ENCODE results near the gene TOMM7. TPM values are rescaled to one million over a fixed set of nuclear protein-coding genes. Genes with fewer than 3 reads are reported as not detected.
A peak's percentile ranks its signal among the peaks of the same experiment; 100 is the strongest.
"Not testable (repeated sequence)": the region's sequence is repeated elsewhere in the genome, so short reads cannot be mapped to it uniquely, and the experiment has no call there.

Gene TOMM7
- total RNA-seq, 1 donor from 2014 or later = 111 TPM

DNA sequence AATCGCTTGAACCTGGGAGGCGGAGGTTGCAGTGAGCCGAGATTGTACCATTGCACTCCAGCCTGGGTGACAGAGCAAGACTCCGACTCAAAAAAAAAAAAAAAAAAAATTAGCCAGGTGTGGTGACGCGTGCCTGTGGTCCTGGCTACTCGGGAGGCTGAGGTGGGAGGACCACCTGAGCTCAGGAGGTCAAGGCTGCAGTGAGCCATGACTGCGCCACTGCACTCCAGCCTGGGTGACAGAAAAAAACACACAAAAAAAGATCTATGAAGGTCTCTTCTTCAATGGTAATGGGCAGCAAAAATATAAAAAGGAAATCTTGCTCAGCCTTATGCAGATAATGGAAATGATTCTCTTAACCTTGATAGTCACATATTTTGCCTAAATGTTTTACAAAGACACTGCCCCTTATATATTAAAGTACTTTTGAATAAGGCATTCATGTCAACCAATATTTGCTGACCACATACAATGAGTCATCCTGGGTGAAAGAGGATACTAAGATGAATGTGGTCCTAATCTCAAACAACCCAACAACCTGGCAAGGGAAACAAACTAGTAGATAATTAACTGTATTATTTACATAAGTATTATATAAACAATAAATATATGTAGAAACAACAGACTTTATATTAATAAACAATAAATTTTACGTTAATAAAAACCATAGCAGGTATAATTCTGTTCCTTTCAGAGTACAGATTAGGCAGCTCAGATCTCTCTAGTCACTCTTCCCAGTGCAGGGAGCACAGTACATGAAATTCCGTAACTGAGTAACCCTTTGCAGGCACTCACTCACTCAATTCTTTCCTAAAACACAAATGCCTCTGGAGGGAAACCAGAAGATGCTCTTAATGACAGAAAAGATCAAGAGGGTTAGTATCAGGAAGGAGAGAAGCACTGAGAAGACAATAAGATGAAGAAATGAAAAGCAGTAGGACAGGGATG, 8.1 kb downstream of the TOMM7 start:
- no peak for DNase-seq

DNA sequence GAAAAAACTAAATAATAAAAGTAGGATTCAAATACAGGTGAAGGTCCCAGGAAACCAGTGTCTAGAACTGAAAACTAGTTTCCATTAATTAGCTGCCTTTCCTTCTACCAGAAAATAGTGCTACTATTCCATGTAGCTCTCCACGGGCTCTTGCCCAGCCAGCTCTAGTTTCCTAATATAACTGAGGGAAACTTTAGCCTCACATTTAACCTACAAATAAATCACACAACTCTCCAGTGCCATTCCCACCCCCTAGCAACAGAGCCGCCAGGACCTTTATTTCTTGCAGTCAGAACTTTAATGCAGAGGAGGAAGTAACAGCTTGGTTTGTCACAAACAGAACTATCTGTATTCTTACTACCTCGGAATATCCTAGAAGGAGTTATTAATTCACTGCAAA, 10.3 kb downstream of the TOMM7 start:
- DNase-seq = no peak

DNA sequence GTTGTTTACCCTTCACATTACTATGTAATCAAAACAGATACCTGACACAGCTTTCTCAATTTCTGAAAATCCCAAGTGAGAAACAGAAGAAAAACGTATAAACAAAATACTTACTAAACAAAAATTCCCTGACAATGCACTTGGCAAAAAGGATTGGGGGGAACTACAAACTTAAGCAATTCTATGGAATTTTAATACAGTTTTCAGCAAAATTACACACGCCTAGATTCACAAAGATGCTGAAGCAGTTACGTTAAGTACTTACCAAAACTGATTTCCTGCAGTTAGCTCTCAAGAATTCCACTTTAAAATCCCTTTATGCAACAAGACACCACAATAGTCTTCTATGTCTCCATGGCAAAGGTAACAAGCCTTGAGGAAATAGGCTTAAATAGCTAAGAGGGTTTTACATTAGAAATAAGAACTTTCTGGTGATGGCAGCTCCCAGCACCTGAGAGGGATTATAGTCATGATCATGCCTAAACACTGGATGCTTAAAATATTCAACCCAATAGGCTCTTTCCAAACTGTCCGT, 10.8 kb downstream of the TOMM7 start:
- no peak for DNase-seq

DNA sequence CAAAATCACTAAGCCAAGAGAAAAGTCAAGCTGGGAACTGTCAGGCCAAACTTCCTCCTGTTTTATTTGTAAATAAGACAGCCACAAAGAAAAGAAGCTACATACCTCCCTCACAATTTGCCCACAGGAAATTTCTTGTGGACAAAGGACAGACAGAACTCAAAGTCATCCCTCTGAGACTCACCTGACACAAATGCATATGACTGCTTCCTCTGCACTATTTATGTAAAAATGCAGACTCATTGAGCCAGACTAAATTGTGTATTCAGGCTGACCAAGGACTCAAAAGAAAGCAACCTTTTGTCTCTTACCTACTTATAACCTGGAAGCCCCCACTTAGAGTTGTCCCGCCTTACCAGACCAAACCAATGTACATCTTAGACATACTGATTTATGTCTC, 11.8 kb downstream of the TOMM7 start:
- DNase-seq = no peak

DNA sequence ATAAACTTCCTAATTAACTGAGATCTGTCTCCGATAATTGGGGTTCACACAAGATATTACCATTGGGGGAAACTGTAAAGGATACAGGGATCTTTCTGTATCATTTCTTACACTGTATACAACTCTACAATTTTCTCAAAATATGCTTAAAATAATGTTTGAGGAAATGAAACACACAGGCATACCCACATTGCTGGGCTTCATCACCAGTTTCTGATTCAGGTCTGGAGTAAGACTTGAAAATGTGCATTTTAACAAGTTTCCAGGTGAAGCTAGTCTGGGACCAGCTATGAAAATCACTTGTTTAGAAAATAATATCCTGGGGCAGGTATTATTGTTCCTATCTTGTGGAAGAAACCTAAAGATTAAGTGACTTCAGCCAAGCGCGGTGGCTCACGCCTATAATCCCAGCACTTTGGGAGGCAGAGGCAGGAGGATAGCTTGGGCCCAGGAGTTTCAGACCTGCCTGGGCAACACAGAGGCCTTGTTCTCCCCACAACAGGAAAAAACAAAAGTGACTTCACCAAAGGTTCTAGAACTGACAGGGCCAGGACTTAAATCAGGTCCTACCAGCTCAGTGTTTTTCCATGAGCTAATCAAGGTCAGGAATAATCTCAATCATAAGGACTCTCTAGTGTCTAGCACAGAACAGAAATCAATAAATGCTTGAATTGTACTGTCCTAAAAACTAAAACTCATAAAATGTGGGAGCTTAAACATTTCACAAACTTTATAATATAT, 12.6 kb downstream of the TOMM7 start:
- DNase-seq = no peak

DNA sequence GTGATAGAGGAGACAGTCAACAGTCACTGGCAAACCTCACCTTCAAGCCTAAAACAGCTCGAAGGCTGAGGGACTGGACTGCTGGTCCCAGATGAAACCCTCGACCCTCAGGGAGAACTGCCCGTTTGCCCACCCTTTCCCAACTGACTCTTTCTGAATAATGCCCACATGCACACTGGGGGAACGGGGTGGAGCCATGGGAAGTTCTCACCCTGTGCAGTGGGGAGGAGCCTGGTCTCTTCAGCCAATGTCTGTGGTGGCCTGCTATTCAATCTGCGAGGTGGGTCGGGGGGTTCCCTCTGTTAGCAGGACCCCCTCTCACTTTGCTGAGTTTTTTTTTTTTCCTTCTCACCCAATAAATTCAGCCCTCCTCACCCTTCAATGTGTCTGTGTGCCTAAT, 14.5 kb downstream of the TOMM7 start:
- no peak for DNase-seq

DNA sequence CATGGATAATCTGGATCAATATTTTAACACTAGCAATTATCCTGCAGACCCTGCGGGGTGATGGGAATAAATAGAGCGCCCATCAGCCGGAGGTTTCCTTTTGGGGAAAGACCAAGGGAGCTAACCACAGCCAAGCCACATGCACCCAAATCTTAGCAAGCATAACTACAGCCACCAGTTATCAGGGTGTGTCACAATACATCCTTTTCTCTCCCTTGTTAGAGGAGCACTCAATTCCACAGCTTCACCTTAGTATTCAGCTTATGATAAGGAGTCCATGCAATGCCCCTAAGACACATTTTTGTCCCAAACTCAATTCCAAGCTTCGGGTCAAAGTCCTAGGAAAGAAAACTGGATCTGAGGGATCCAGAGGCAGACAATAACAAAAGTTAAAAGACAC, 15.9 kb downstream of the TOMM7 start:
- DNase-seq = no peak

DNA sequence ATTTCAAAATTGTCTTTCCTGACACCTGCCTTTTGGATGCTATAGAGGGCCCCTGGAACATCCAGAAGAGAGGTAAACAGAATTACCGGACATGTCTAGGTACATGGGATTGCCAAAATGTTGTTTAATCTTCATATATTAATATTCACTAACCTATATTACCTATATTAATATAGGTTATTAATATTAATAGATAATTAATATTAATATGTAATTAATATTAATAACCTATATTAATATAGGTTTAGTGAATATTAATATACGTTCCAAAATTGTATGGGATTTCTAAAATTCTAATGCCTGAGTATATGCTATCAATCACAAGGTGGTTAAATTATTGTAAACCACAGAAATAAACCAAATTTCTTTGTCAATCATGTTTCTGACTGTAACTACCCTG, 17.4 kb downstream of the TOMM7 start:
- DNase-seq = no peak

DNA sequence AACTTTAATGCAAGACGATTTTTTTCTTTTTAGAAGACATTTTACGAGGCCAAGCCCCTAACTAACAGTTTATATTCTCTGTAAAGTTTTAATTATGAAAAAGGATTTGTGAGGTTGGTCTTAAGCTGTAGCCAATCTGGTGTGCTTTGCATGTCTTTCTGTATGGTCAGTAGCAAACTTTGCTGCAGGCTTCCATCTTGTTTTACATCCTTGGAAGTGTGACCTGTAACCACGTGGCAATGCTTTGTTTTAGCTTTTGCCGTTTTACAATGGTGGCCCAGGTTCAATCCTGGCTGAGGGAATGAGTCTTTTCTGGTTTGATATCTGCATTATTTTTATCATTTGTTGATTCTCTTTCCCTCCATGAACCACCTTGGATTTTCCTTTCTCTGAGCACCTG, 19.8 kb downstream of the TOMM7 start:
- DNase-seq = not testable (repeated sequence)

DNA sequence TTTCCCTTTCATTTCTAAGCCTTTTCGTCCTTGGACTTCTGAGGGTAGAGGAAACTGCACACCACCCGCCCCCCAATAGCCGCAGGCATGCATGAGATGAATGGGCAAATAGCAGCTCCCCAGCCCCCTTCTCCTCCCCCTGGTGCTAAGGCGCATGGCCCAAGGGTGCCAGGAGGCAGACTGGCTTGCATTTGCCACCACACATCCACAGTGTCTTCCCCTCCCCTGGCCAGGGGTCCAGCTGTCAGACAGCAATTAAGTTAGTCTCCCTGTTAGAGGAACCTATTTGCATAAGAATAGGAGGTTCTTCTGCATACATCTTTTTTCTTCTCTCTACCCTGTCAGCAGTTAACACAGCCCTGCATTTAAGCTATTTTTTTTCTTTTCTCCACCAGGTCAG, 20.2 kb downstream of the TOMM7 start:
- no peak for DNase-seq

DNA sequence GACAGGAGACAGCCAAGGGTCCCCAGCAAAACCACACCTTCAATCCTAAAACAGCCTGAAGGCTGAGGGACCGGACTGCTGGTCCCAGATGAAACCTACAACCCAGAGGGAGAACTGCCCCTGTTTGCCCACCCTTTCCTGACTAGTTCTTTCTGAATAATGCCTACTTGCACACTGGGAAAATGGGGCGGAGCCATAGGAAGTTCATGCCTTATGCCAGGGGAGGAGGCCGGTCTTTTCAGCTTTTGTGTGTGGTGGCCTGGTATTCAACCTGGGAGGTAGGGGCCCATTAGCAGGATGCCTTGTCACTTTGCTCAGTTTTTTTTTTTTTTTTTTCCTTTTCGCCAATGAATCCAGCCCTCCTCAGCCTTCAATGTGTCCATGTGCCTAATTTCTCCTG, 20.7 kb downstream of the TOMM7 start:
- no peak for DNase-seq

DNA sequence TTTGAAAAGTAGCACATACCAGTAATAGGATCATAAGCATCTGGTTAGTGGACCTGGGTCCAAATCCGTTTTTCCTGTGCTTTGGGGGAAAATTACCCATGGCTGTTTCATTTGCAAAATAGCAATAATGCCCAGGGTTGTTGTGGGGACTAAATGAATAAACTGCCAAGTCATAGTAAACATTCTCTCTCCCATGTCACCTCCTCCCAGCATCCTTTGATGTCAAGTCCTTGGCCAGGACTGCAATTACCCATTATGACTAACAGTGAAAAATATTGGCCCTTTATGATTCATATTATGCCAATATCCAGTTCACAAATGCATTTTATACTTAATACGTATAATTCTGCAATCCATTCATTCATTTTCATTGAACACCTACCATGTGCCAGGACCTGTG, 23.0 kb downstream of the TOMM7 start:
- DNase-seq = no peak

DNA sequence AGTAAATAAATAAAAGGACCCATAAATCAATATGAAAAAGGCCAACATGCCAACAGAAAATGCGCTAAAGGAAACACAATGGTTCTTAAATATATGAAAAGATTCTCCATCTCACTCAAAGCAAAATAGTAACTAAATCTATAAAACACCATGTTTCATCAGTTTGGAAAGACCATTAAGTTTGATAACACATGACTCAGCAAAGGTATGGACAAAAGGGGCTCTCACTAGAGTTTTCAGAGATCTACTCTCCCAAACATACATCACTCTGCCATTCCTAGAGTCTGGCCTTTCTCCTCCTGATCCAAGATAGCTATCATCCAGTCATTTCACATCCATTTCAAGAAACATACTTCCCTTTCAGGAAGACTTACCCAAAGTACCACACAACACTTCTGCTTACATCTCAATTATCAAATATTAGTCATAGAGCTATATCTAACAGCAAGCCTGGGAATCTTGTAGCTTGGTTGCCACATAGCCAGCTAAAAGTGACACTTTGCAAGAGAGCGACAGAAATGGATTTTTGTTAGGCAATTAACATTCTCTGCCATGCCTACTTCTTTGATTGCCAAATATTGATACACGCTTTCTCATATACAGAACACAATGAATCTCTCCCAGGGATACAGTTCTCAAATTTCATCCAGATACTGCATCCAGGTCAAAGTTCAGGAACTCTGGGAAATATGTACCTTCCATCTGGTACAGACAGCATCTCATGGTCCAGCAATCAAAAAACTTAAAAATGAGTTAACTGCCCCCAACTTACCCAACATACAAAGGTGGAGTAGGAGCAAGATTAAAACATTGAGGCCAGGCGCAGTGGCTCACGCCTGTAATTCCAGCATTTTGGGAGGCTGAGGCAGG, 28.8 kb downstream of the TOMM7 start:
- no peak for DNase-seq

DNA sequence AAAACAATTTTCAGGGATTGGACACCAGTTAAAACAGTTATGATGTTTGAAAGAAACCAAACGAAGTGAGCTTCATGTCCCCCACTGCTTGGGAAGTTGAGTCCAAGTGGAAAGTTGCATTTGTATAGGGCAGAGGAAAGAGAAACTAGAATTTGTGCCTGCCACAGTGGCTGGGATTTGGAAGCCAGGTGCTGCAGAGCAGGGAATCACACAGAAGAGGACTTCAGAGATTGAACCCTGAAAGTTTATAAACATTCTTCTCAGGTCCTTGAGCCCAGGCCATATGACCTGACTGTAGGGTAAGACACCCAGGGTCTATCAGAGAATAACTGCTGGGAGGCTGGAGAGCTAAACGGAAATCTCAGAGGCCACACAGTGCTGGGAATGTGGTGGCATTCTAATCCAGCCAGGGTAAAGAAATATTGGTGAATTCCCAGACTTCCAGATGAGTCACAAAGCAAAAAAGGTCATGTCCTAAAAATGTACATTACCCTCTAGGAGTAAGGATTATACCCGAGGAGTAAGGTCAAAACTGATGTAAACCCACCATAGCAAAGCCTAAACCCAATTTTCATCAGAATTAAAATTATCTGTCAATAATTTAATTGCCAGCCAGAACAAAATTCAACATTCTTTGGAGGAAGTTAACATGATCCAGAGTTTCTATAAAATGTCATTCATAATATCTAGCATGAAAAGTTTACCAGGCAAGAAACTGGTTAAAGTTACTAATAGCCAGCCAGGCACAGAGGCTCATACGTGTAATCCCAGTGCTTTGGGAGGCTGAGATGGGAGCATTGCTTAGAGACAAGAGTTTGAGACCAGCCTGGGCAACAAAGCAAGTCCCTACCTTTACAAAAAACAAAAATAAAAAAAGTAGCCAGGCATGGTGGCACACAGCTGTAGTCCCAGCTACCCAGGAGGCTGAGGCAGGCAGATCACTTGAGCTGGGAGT, 31.2 kb downstream of the TOMM7 start:
- no peak for DNase-seq

DNA sequence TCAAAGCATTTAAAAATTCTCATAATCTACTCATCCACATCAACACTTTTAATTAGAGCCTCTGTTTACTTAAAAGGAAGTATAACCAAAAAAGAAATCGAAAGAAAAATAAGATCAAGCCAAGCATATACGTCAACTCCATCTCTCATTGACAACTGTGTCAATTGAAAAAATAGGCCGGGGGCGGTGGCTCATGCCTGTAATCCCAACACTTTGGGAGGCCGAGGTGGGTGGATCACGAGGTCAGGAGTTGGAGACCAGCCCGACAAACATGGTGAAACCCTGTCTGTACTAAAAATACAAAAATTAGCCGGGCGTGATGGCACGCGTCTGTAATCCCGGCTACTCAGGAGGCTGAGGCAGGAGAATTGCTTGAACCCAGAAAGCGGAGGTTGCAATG, 32.0 kb downstream of the TOMM7 start:
- not testable (repeated sequence) for DNase-seq

DNA sequence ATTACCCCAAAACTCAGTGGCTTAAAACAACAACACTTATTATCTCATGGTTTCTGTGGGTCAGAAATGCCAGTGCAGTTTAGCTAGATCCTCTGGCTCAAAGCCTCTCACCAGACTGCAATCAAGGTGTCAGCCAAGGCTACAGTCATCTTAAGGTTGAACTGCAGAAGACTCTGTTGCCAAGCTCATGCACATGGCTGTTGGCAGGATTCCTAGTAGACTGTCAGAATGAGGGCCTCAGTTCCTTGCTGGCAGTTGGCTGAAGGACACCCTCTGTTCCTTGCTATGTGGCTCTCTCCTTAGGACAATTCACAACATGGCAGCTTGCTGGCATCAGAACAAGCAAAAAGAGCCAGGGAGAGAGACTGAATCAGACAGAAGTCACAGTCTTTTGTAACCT, 34.7 kb downstream of the TOMM7 start:
- no peak for DNase-seq

DNA sequence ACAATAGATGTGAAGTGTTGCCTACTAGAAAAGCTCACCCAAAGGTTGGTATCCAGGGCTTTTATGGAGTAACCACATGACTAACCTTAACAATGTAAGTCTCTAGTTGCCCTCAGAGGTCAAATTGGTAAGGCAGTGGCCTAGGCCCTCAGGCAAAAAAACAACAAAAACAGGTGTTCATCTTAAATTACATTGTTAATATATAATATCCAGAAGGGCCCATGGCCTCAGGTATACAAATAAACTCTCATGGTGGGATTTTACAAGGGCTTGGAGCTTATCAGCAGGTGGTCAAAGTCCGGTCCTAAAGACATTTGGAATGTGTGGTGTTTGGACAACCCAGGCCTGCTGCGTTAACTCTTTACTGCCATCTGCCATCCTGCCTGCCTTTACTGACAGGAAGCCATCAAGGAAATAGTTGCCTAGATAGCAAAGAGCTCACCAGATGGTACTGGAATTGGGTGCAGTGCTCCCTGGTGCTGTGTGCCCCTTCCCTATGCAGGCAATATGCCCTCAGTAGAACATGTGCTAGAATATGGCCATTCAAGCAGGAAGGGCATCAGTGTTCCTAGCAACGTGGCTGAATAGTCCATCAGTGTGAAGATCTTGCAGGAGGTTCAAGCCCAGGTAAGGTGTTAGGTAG, 36.2 kb downstream of the TOMM7 start:
- DNase-seq = no peak

DNA sequence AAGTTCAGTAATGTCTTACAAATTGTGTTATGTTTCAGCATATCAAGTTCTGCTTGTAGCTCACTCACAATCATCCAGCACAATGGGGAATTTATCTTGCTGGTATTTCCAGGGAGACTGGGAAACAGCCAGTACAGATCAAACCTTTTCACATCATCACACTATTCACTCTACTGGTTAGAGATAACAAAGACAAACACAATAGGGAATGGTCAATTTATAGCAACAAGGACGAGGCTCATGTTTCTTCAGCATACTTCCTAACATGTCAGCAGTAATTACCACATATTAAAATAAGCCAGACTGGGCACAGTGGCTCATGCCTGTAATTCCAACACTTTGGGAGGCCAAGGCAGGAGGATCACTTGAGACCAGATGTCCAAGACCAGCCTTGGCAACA, 38.3 kb downstream of the TOMM7 start:
- no peak for DNase-seq

DNA sequence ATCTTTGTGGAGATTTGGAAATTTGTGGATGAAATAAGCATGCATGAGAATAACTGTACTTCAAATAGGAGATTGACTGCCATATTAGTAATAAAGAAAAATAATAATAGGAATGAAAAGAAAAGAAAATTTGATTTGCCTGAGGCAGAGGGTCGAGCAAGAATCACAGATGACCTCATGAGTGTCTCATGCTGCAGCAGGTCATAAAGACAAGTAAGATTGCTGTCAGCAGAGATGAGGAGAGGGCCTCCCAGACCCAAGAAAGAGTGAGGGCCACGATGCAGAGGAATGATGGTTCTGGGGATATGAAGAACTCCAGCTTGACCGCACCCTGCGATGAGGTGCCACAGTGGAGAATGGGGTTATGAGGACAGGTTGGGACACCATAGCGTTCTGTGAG, 39.2 kb downstream of the TOMM7 start:
- DNase-seq = no peak

DNA sequence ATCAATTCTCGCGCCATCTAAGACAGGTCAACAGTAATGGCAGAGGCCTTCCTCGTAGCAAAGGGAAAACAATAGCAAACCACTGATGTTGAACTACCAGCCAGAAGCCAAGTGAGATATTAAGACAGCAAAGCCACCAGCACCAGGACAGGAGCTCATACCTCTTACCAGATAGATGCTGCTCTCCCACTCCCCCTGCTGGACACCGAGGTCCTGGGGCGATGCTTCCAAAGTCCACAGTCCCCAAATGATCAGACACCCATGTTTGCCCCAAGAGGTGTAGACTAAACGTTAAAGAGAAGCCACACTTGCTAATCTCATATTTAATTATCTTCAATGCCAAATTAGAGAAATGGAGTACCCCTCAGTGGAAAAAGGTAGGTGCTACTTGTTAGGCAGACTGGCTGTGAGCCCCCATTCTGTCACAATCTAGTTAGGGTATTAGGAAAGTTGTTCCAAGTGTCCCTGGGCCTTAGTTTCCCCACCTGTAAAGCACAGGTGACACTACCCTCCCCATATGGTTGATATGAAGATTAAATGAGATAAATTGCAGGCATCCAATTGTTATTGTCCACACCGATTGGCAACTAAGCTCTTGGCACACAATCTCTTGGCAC, 39.9 kb downstream of the TOMM7 start:
- DNase-seq = peak; percentile 87

All from dermis blood vessel endothelial cell (primary cell).